Right lobe of liver (tissue), 6 donors: ENCODE measurements around the gene CCDC137. TPM values are rescaled to one million over a fixed set of nuclear protein-coding genes. Genes with fewer than 3 reads are reported as not detected.

Experiments
- ATAC-seq, 4 donors: fragments of 200-7000 bp; cut with Tn5 transposase; one replicate each; pipeline ENCODE4 v1.9.1; 2020; ENCODE audit warnings: mild to moderate bottlenecking in 4 of 4, moderate library complexity in 4 of 4
- DNase-seq, 3 donors: peaks; one replicate each; pipeline ENCODE4 v3.0.0-alpha.2; 2020
- H3K27ac ChIP-seq, 3 donors: fragments of 200-600 bp; one replicate each; pipeline ENCODE4 v1.8.0; 2022
- H3K27me3 ChIP-seq, 2 donors: fragments of 200-600 bp; one replicate each; pipeline ENCODE4 v1.8.0; 2022
- H3K36me3 ChIP-seq, 4 donors: fragments of 200-600 bp; sonication (generic) in 1 of 4; one replicate each; pipeline versions ENCODE4 v1.5.1 to v1.8.0; 2017 to 2022; ENCODE audit warnings: control low read depth in 1 of 4
- H3K4me1 ChIP-seq, 4 donors: fragments of 200-600 bp; sonication (generic) in 1 of 4; one replicate each; pipeline versions ENCODE4 v1.5.1 to v1.8.0; 2017 to 2022; ENCODE audit warnings: control low read depth in 1 of 4
- H3K4me3 ChIP-seq, 3 donors: fragments of 200-600 bp; one replicate each; pipeline ENCODE4 v1.8.0; 2022
- H3K9me3 ChIP-seq, 4 donors: fragments of 200-600 bp; sonication (generic) in 1 of 4; one replicate each; pipeline versions ENCODE4 v1.5.1 to v1.8.0; 2017 to 2022; ENCODE audit warnings: control low read depth in 1 of 4
- POLR2A ChIP-seq: fragments of 450-650 bp; IDR thresholded peaks from one replicate; pipeline ENCODE4 v1.6.1; 2017; ENCODE audit warnings: antibody characterized with exemption, mild to moderate bottlenecking
- WGBS: methylation state at CpG from one replicate; pipeline ENCODE4 v1.1.6; 2018; ENCODE audit warnings: low coverage, low lambda C conversion rate; ENCODE audit not compliant: insufficient coverage; ENCODE audit errors: missing lambda C conversion rate; 5-methylcytosine and 5-hydroxymethylcytosine counted together
- intact Hi-C, 2 donors: fragments of 100-400 bp; cut with DNase I; formaldehyde crosslinking; loops; one replicate each; pipeline versions ENCODE4 v1.11.2 to v1.14.1; 2022
- total RNA-seq, 6 experiments: library from RNA; depleted of rRNA in 2 of 6; stranded (reverse); fragments of >200 nt in 2 of 6; fragmentation: NEBNext Ultra II Directional in 3 of 6; extraction: Animal tissue kit (Norgen Biotek cat#: 25700) in 3 of 6; gene quantifications; one replicate each; pipeline versions ENCODE4 v1.1.0 to v1.2.4, GENCODE V29; 2016 to 2023
- TF ChIP-seq, protein P1 (sequence below), 4 donors: fragments of 200-600 bp in 3 of 4; fragments of 450-650 bp in 1 of 4; IDR thresholded peaks; one replicate each; pipeline versions ENCODE4 v1.5.1 to v1.8.0; 2016 to 2022; ENCODE audit warnings: antibody characterized with exemption in 4 of 4, mild to moderate bottlenecking in 2 of 4
- donor health status: DM: no; HTN: yes; CAD: no.
- donor health status: DM: no; HTN: no; CAD: no.
- donor health status: DM: no; HTN: no; CAD: no.
- donor health status: DM: no; HTN: yes; CAD: no.
- donor health status: DM: no; HTN: yes; CAD: no.

The CCDC137 gene
- total RNA-seq, 6 experiments from 2014 or later: 5.5 to 35.0 (median 6.5) TPM

DNA sequence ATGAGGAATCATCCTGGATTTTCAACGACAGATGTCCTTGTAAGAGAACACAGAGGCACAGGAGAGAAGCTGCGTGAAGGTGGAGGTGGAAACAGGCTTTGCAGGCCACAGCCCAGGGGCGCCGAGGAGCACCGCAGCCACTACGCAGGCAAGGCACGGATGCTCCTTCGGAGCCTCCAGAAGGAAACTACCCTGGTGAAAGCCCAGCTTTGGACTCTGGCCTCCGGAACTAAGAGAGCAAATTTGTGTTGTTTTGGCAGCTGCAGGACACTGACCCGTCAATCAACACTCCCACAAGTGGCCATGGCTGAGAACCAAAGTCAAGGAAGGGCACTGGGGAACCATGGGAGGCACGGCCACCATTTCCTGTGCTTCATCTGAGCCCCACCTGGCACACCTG lies 13.6 kb downstream of the CCDC137 start:
- no peaks in the 10 kb centered on the region for H3K36me3 ChIP-seq
- no peaks in the 10 kb centered on the region for H3K27me3 ChIP-seq
- 39% methylated on average over 11 of the region's 11 CpGs for WGBS
- DNase-seq (peak in 2 of 3 donors; percentile 72 to 75), ATAC-seq (peak; percentile 33 to 57 (median 45))
- H3K4me1 ChIP-seq: peaks cover 0 to 36% (median 10%) of the 10 kb centered on the region in 4 donors
- no peak overlapping the region for H3K4me3 ChIP-seq
- peak overlapping the region in 2 of 3 donors; percentile 25 to 47 for H3K27ac ChIP-seq
- intact Hi-C loops: no loop called here
- TF ChIP-seq POLR2A: no peak
- TF ChIP-seq, protein P1, sequence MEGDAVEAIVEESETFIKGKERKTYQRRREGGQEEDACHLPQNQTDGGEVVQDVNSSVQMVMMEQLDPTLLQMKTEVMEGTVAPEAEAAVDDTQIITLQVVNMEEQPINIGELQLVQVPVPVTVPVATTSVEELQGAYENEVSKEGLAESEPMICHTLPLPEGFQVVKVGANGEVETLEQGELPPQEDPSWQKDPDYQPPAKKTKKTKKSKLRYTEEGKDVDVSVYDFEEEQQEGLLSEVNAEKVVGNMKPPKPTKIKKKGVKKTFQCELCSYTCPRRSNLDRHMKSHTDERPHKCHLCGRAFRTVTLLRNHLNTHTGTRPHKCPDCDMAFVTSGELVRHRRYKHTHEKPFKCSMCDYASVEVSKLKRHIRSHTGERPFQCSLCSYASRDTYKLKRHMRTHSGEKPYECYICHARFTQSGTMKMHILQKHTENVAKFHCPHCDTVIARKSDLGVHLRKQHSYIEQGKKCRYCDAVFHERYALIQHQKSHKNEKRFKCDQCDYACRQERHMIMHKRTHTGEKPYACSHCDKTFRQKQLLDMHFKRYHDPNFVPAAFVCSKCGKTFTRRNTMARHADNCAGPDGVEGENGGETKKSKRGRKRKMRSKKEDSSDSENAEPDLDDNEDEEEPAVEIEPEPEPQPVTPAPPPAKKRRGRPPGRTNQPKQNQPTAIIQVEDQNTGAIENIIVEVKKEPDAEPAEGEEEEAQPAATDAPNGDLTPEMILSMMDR (IDR thresholded peaks at IDR 0.05): no peak
- H3K9me3 ChIP-seq: no peaks in the 10 kb centered on the region

GRCh38 chr17:81681672-81682071 lies 15.1 kb downstream of the CCDC137 start:
- TF ChIP-seq, protein P1 (IDR thresholded peaks at IDR 0.05): no peak
- no peak for TF ChIP-seq POLR2A
- H3K27me3 ChIP-seq: no peaks in the 10 kb centered on the region
- no peak for DNase-seq
- H3K4me3 ChIP-seq: no peak overlapping the region
- intact Hi-C loops: no loop called here
- H3K36me3 ChIP-seq: peaks cover 0 to 9% (median 3%) of the 10 kb centered on the region in 4 donors
- peaks cover 0 to 41% (median 12%) of the 10 kb centered on the region in 4 donors for H3K4me1 ChIP-seq
- 20% methylated on average over 2 of the region's 17 CpGs for WGBS
- no peak overlapping the region for H3K27ac ChIP-seq
- ATAC-seq: no peak
- H3K9me3 ChIP-seq: no peaks in the 10 kb centered on the region

DNA sequence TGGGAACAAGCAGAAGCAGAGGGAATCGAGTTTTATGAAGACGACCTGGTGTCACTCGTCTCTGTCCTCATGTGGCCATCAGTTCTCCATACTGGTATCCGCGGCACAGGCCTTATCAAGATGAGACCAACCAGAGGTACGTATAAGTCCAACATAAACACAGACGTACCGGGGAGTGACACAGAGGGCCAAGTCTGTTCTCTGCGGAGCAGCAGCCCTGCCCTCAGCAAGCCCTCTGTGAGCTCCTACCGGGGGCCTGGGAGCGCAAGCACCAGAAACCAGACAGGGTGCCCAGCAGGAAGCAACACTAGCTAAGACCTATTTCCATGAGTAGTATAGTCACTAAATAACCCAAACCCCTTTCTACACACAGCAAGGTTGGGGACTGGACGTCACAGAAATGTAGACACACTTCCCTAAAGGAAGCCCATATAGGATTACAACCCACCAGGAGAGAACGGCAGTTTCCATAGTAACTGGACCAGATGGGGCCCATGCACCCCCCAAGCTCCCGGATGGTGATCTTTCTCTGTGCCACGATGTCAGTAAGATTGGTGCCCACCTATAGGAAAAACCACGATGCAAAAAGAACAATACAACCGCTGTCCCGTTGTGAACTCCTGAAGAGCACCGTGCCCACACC lies 16.1 kb downstream of the CCDC137 start:
- H3K27me3 ChIP-seq: no peaks in the 10 kb centered on the region
- TF ChIP-seq, protein P1 (IDR thresholded peaks at IDR 0.05): no peak
- no peak for TF ChIP-seq POLR2A
- WGBS: 32% methylated on average over 15 of the region's 19 CpGs
- ATAC-seq (no peak), DNase-seq (no peak)
- peak overlapping the region in 1 of 3 donors; percentile 49 for H3K27ac ChIP-seq
- H3K4me3 ChIP-seq: peak overlapping the region; percentile 93 to 98 (median 96)
- no peaks in the 10 kb centered on the region for H3K9me3 ChIP-seq
- H3K36me3 ChIP-seq: peaks cover 0 to 17% (median 8%) of the 10 kb centered on the region in 4 donors
- intact Hi-C loops: no loop called here
- H3K4me1 ChIP-seq: peaks cover 0 to 41% (median 12%) of the 10 kb centered on the region in 4 donors

DNA sequence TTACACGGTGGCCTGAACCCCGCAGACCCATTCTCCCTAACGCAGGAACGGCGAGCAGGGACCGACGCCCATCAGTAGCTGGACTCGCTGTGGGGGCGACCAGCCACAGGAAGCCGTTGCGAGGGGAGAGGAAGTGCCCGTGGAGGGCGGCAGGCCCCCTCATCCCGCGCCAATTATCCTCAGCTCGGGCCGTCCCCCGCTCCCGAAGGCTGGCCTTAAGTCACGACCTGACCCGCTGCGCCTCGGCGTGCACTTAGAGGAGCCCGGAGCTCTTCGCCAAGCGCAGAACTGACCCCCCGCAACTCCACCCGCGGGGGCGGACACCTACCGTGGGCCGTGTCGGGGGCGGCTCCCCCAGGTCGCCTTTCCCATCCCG lies 16.7 kb downstream of the CCDC137 start:
- peaks cover 0 to 21% (median 8%) of the 10 kb centered on the region in 4 donors for H3K36me3 ChIP-seq
- H3K4me1 ChIP-seq: peaks cover 0 to 41% (median 12%) of the 10 kb centered on the region in 4 donors
- H3K27ac ChIP-seq: peak overlapping the region; percentile 33 to 49 (median 45)
- no peaks in the 10 kb centered on the region for H3K9me3 ChIP-seq
- WGBS: 0% methylated on average over 3 of the region's 37 CpGs
- DNase-seq: no peak
- TF ChIP-seq POLR2A: no peak
- TF ChIP-seq, protein P1 (IDR thresholded peaks at IDR 0.05): no peak
- no peaks in the 10 kb centered on the region for H3K27me3 ChIP-seq
- no peak for ATAC-seq
- peak overlapping the region; percentile 93 to 98 (median 96) for H3K4me3 ChIP-seq
- intact Hi-C loops: no loop called here
